Endodermal cell (in vitro differentiated cells): ENCODE results near the gene SMCO4. TPM values are rescaled to one million over a fixed set of nuclear protein-coding genes. Genes with fewer than 3 reads are reported as not detected.

Source experiments
- DNase-seq: peaks from one replicate; pipeline ENCODE4 v3.0.0-alpha.2; 2017
- H3K27ac ChIP-seq: 2 replicates; pipeline ENCODE4 v1.5.1; 2013; ENCODE audit warnings: mild to moderate bottlenecking, low read depth, low read length, moderate library complexity
- H3K27me3 ChIP-seq: 2 replicates; pipeline ENCODE4 v1.6.1; 2013; ENCODE audit warnings: mild to moderate bottlenecking, low read length, moderate library complexity; ENCODE audit not compliant: insufficient read depth, control insufficient read depth, poor library complexity, severe bottlenecking
- H3K36me3 ChIP-seq: 2 replicates; pipeline ENCODE4 v1.7.0; 2013; ENCODE audit warnings: mild to moderate bottlenecking, low read length, moderate library complexity; ENCODE audit not compliant: control insufficient read depth, insufficient read depth
- H3K4me1 ChIP-seq: one replicate; pipeline ENCODE4 v1.7.0; 2013; ENCODE audit warnings: low read length; ENCODE audit not compliant: control insufficient read depth, insufficient read depth
- H3K4me3 ChIP-seq: 2 replicates; pipeline ENCODE4 v1.5.1; 2013; ENCODE audit warnings: mild to moderate bottlenecking, low read length, moderate library complexity
- H3K9ac ChIP-seq: 2 replicates; pipeline ENCODE4 v1.6.1; 2013; ENCODE audit warnings: mild to moderate bottlenecking, low read length, moderate library complexity; ENCODE audit not compliant: poor library complexity, severe bottlenecking; ENCODE audit errors: extremely low read depth
- H3K9me3 ChIP-seq: 2 replicates; pipeline ENCODE4 v1.6.1; 2013; ENCODE audit warnings: mild to moderate bottlenecking, low read length, moderate library complexity; ENCODE audit not compliant: control insufficient read depth
- H3K27ac Mint-ChIP-seq: 2 replicates; pipeline ENCODE4 v1.8.0; 2020; ENCODE audit warnings: mixed read lengths
- H3K27me3 Mint-ChIP-seq: 2 replicates; pipeline ENCODE4 v1.8.0; 2021; ENCODE audit warnings: mild to moderate bottlenecking, mixed read lengths; ENCODE audit not compliant: insufficient read depth
- H3K36me3 Mint-ChIP-seq: 2 replicates; pipeline ENCODE4 v1.8.0; 2020; ENCODE audit warnings: low read depth, mixed read lengths
- H3K4me1 Mint-ChIP-seq: 2 replicates; pipeline ENCODE4 v1.8.0; 2020; ENCODE audit warnings: mixed read lengths
- H3K4me3 Mint-ChIP-seq: 2 replicates; pipeline ENCODE4 v1.8.0; 2020; ENCODE audit warnings: mild to moderate bottlenecking, moderate library complexity, mixed read lengths
- H3K9me3 Mint-ChIP-seq: 2 replicates; pipeline ENCODE4 v1.8.0; 2020; ENCODE audit warnings: mild to moderate bottlenecking, mixed read lengths
- WGBS, 2 experiments: methylation state at CpG; one replicate each; pipeline versions ENCODE4 v1.1.5 to v1.1.7; 2013; ENCODE audit warnings: missing lambda C conversion rate in 2 of 2, mixed read lengths in 1 of 2; ENCODE audit not compliant: insufficient coverage in 1 of 2, insufficient read length in 1 of 2; 5-methylcytosine and 5-hydroxymethylcytosine counted together
- total RNA-seq, 2 donors: library from RNA; stranded (reverse); fragmentation: NEBNext Ultra II Directional in 1 of 2; extraction: Animal tissue kit (Norgen Biotek cat#: 25700) in 1 of 2; gene quantifications; 2 replicates in 1 of 2; 3 replicates in 1 of 2; pipeline ENCODE4 v1.2.1, GENCODE V29; 2021
- TF ChIP-seq, protein P1 (sequence below): fragments of 200-600 bp; sonication (generic); conservative IDR thresholded peaks from 2 replicates; pipeline ENCODE4 v1.5.0; 2021; ENCODE audit warnings: antibody characterized with exemption, mild to moderate bottlenecking

The SMCO4 gene
- total RNA-seq, 2 donors from 2014 or later: 27.3 to 47.7 TPM

DNA sequence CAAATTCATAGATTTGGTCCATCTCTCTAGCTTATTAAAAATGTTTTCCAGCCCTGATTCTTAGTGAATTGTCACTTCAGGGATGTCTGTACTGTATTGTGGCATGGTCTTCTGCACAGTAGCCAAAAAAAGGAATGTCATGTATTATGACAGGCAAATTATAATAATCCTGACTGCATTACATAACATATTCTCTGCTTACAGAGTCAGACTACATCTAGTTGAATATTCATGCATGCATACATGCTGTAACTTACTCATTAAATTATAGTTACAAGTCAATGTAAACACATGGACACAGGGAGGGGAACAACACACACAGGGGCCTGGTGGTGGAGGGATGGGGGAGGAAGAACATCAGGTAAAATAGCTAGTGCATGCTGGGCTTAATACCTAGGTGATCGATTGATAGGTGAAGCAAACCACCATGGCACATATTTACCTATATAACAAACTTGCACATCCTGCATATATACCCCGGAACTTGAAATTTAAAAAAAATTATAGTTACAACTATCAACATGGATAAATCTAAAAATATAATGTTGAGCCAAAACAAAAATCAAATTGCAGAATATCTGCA, 31.5 kb upstream of the SMCO4 start:
- no peak overlapping the region for H3K9ac ChIP-seq
- Mint-ChIP-seq H3K27ac (no peak overlapping the region), H3K4me3 (no peak overlapping the region), H3K4me1 (peaks cover 7% of the 10 kb centered on the region), H3K9me3 (peaks cover 6% of the 10 kb centered on the region), H3K27me3 (peaks cover 13% of the 10 kb centered on the region), H3K36me3 (no peaks in the 10 kb centered on the region)
- TF ChIP-seq, protein P1, sequence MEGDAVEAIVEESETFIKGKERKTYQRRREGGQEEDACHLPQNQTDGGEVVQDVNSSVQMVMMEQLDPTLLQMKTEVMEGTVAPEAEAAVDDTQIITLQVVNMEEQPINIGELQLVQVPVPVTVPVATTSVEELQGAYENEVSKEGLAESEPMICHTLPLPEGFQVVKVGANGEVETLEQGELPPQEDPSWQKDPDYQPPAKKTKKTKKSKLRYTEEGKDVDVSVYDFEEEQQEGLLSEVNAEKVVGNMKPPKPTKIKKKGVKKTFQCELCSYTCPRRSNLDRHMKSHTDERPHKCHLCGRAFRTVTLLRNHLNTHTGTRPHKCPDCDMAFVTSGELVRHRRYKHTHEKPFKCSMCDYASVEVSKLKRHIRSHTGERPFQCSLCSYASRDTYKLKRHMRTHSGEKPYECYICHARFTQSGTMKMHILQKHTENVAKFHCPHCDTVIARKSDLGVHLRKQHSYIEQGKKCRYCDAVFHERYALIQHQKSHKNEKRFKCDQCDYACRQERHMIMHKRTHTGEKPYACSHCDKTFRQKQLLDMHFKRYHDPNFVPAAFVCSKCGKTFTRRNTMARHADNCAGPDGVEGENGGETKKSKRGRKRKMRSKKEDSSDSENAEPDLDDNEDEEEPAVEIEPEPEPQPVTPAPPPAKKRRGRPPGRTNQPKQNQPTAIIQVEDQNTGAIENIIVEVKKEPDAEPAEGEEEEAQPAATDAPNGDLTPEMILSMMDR: no peak
- H3K36me3 ChIP-seq: no peaks in the 10 kb centered on the region
- peaks cover 10% of the 10 kb centered on the region for H3K9me3 ChIP-seq
- no peak overlapping the region for H3K4me3 ChIP-seq
- 100% methylated on average over 1 of the region's 2 CpGs; no CpG with 5 or more reads in 1 of the 2 experiments for WGBS, 2 experiments
- no peak overlapping the region for H3K27ac ChIP-seq
- H3K27me3 ChIP-seq: peaks cover 8% of the 10 kb centered on the region
- H3K4me1 ChIP-seq: peaks cover 6% of the 10 kb centered on the region
- DNase-seq: no peak

DNA sequence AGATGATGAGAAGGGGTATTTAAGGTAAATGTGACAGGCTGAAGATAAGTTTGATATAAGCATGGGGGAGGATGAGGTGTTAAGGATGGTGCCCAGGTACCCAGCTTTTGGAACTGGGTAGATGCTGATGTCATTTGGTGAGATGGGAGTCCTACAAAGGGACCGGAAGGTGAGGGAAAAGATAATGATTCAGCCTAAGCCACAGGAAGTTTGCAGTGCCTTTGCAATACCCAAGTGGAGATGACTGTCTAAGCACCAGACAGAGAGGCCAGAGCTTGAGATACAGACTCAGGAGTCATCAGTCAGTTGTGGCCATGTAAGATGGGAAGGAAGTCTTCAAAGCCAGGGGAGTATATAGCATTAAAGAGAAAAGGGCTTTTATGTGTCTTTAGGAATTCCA, 30.0 kb upstream of the SMCO4 start:
- no peak overlapping the region for H3K27ac ChIP-seq

DNA sequence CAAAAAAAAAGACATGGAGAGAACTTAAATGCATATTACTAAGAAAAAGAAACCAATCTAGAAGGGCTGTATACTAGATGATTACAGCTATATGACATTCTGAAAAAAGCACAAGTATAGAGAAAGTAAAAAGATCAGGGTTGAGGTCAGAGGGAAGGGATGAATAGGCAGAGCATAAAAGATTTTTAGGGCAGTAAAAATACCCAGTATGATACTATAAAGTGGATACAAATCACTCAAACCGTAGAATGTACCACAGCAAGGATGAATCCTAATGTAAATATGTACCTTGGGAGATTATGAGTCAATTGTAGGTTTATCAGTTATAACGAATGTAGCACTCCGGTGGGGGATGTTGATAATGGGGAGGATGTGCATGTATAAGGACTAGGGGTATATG, 29.4 kb upstream of the SMCO4 start:
- Mint-ChIP-seq H3K27me3 (peaks cover 17% of the 10 kb centered on the region), H3K9me3 (no peaks in the 10 kb centered on the region), H3K4me1 (peaks cover 7% of the 10 kb centered on the region), H3K4me3 (no peak overlapping the region), H3K36me3 (no peaks in the 10 kb centered on the region), H3K27ac (no peak overlapping the region)
- H3K27ac ChIP-seq: no peak overlapping the region
- H3K4me3 ChIP-seq: no peak overlapping the region
- H3K36me3 ChIP-seq: no peaks in the 10 kb centered on the region
- no peaks in the 10 kb centered on the region for H3K9me3 ChIP-seq
- H3K27me3 ChIP-seq: peaks cover 8% of the 10 kb centered on the region
- H3K9ac ChIP-seq: no peak overlapping the region
- 90 to 91% methylated on average over 2 to 3 of the region's 3 CpGs for WGBS, 2 experiments
- TF ChIP-seq, protein P1: no peak
- peaks cover 6% of the 10 kb centered on the region for H3K4me1 ChIP-seq
- DNase-seq: no peak

More for the DNA sequence above, 30.0 kb upstream of the SMCO4 start:
- DNase-seq: no peak
- no peaks in the 10 kb centered on the region for H3K9me3 ChIP-seq
- no peak overlapping the region for H3K9ac ChIP-seq
- no peaks in the 10 kb centered on the region for H3K36me3 ChIP-seq
- Mint-ChIP-seq H3K4me1 (peaks cover 7% of the 10 kb centered on the region), H3K4me3 (no peak overlapping the region), H3K27ac (no peak overlapping the region), H3K9me3 (no peaks in the 10 kb centered on the region), H3K36me3 (no peaks in the 10 kb centered on the region), H3K27me3 (peaks cover 17% of the 10 kb centered on the region)
- H3K4me3 ChIP-seq: no peak overlapping the region
- TF ChIP-seq, protein P1: no peak
- H3K27me3 ChIP-seq: peaks cover 8% of the 10 kb centered on the region
- peaks cover 6% of the 10 kb centered on the region for H3K4me1 ChIP-seq
- 96 to 100% methylated on average over 1 of the region's 1 CpG for WGBS, 2 experiments
